Panc1 (cell line): ENCODE measurements around the gene CREB3L2.

ENCODE experiments used
- CTCF ChIP-seq: fragments of 450-650 bp; IDR thresholded peaks from 2 replicates; pipeline ENCODE4 v1.5.1; 2017; ENCODE audit warnings: mild to moderate bottlenecking
- POLR2AphosphoS5 ChIP-seq: IDR thresholded peaks from 2 replicates; pipeline ENCODE4 v1.6.1; 2012; ENCODE audit warnings: mild to moderate bottlenecking, low read depth, low read length, moderate library complexity
- SIN3A ChIP-seq: IDR thresholded peaks from 2 replicates; pipeline ENCODE4 v1.6.1; 2012; ENCODE audit warnings: low read depth, mild to moderate bottlenecking, low read length, moderate library complexity, borderline replicate concordance; ENCODE audit not compliant: insufficient read depth

DNA sequence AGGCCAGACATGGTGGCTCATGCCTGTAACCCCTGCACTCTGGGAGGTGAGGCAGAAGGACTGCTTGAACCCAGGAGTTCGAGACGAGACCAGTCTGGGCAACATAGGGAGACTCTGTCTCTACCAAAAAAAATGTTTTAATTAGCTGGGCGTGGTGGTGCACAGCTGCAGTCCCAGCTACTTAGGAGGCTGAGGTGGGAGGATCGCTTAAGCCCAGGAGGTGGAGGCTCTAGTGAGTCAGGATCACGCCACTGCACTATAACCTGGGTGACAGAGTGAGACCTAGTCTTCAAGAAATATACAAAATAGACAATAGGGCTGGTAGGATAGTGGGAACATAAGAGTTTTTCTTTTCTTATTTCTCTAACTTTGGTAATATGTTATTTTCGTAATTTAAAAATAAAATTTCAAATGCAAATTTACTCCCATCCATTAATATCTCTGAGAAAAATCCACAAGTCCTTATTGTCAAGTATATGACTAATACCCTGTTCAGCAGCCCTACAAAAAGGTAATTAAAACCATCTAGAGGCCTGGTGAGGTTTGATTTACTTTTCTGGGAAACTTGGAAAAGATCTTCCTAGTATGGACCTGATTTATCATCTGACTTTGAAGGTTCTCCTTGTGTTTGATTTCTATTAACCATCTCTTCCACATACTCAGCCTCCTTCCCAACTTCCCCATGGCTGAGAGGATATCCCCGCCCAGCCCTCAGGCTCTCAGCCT lies 50.0 kb downstream of the CREB3L2 start:
- TF ChIP-seq CTCF (no peak), POLR2AphosphoS5 (no peak), SIN3A (no peak)
